K562 (cell line): ENCODE results near the gene SNRPD2. TPM values are rescaled to one million over a fixed set of nuclear protein-coding genes. Genes with fewer than 3 reads are reported as not detected.

Experiments
- CBX2 ChIP-seq: fragments of 200-600 bp; sonication (generic); IDR thresholded peaks from one replicate; pipeline ENCODE4 v1.6.1; 2012; ENCODE audit warnings: mild to moderate bottlenecking, low read length, inconsistent platforms; ENCODE audit not compliant: insufficient read depth, poor library complexity, severe bottlenecking
- ESRRB ChIP-seq: fragments of 250-450 bp; sonication (Bioruptor Pico); IDR thresholded peaks from 2 replicates; pipeline ENCODE4 v1.5.0; 2020; ENCODE audit warnings: mild to moderate bottlenecking, moderate library complexity, borderline replicate concordance
- GTF2F1 ChIP-seq: IDR thresholded peaks from 2 replicates; pipeline ENCODE4 v1.6.1; 2011; ENCODE audit warnings: low read depth, low read length, improper control_type of control experiment
- MBD2 ChIP-seq: sonication (generic); IDR thresholded peaks from 2 replicates; pipeline ENCODE4 v1.6.1; 2016; ENCODE audit warnings: low read depth, borderline replicate concordance
- MYNN ChIP-seq, 2 experiments: sonication (generic); formaldehyde crosslinking in 1 of 2; IDR thresholded peaks; 2 replicates each; pipeline versions ENCODE4 v1.5.0 to v1.6.1; 2016 to 2020; ENCODE audit warnings: antibody characterized with exemption in 1 of 2, missing genetic modification reagents in 1 of 2
- PRDM10 ChIP-seq: fragments of 450-650 bp; IDR thresholded peaks from 2 replicates; pipeline ENCODE4 v1.6.1; 2018; ENCODE audit not compliant: partially characterized antibody
- PYGO2 ChIP-seq: fragments of 450-650 bp; IDR thresholded peaks from 2 replicates; pipeline ENCODE4 v1.6.1; 2016; ENCODE audit warnings: mild to moderate bottlenecking, missing genetic modification characterization, moderate library complexity, missing compliant biosample characterization
- SIRT6 ChIP-seq: IDR thresholded peaks from one replicate; pipeline ENCODE4 v1.6.1; 2012; ENCODE audit warnings: low read depth, mild to moderate bottlenecking, control low read depth, inconsistent platforms, low read length, moderate library complexity
- THRA ChIP-seq: fragments of 450-650 bp; IDR thresholded peaks from 2 replicates; pipeline ENCODE4 v1.6.1; 2017; ENCODE audit warnings: mild to moderate bottlenecking, moderate library complexity
- ZBTB34 ChIP-seq: fragments of 250-450 bp; sonication (Bioruptor Pico); IDR thresholded peaks from 2 replicates; pipeline ENCODE4 v1.8.0; 2021; ENCODE audit warnings: mild to moderate bottlenecking, moderate library complexity
- ZNF124 ChIP-seq: sonication (generic); formaldehyde crosslinking; IDR thresholded peaks from 2 replicates; pipeline ENCODE4 v1.8.1; 2022; ENCODE audit warnings: missing genetic modification reagents
- ZNF143 ChIP-seq: sonication (generic); formaldehyde crosslinking; IDR thresholded peaks from 2 replicates; pipeline ENCODE4 v1.9.0; 2022; ENCODE audit warnings: mild to moderate bottlenecking, missing genetic modification reagents
- ZNF644 ChIP-seq: fragments of 200-800 bp; sonication (Bioruptor generic); IDR thresholded peaks from 2 replicates; pipeline ENCODE4 v1.6.1; 2016; ENCODE audit warnings: low read depth, missing genetic modification characterization, missing compliant biosample characterization
- ZNF668 ChIP-seq: fragments of 250-450 bp; sonication (Bioruptor Pico); IDR thresholded peaks from 2 replicates; pipeline ENCODE4 v1.8.0; 2022; ENCODE audit warnings: mild to moderate bottlenecking, inconsistent platforms
- ZNF780A ChIP-seq: fragments of 250-450 bp; sonication (Bioruptor Pico); IDR thresholded peaks from 2 replicates; pipeline ENCODE4 v1.5.0; 2021; ENCODE audit warnings: mild to moderate bottlenecking
- polyA plus RNA-seq, 8 experiments: library from polyadenylated mRNA; depleted of rRNA in 4 of 8; stranded (reverse) in 5 of 8; unstranded in 3 of 8; fragments of >200 nt; fragmentation: Nextera tagmentation in 2 of 8; fragmentation: Illumina TruSeq in 1 of 8; extraction: Ambion mirVana in 2 of 8; extraction: Trizol in 1 of 8; gene quantifications; 2 replicates each; pipeline versions ENCODE4 v1.2.1 to v1.2.3, GENCODE V29; 2011 to 2014; ENCODE audit warnings: inconsistent platforms in 1 of 8, missing spikeins in 1 of 8
- total RNA-seq, 7 experiments: library from RNA; depleted of rRNA in 6 of 7; stranded (reverse); fragments of >200 nt in 6 of 7; fragmentation: Illumina TruSeq in 2 of 7; extraction: Trizol in 2 of 7; gene quantifications; 2 replicates each; pipeline versions ENCODE4 v1.2.1 to v1.2.3, GENCODE V29; 2011 to 2021; ENCODE audit warnings: low replicate concordance in 1 of 7

Gene SNRPD2
- total and polyA plus RNA-seq, 9 of the 15 experiments (the other 6 are each of a cell fraction or from before 2014, with no cell fraction given) = 728 to 4,411 (median 1,029) TPM

- TF ChIP-seq PRDM10 (peak; percentile 12), ZBTB34 (no peak), MBD2 (no peak), MYNN (IDR thresholded peaks at IDR 0.05) (no peak), MYNN (CRISPR knock-in tag; IDR thresholded peaks at IDR 0.05) (no peak), ZNF143 (CRISPR knock-in tag) (no peak), CBX2 (no peak), ZNF644 (tag) (no peak), PYGO2 (no peak), THRA (no peak), ZNF780A (CRISPR knock-in tag) (no peak), GTF2F1 (no peak), SIRT6 (no peak), ZNF668 (CRISPR knock-in tag) (no peak), ESRRB (CRISPR knock-in tag) (no peak), ZNF124 (no peak)
Observed at GRCh38 chr19:45643024-45643926, 48.5 kb downstream of the SNRPD2 start (continued).
